LNCaP clone FGC (cell line): ENCODE data around the gene TMEM207.

Source experiments
- DNase-seq: peaks from one replicate; pipeline ENCODE4 v3.0.0-alpha.2; 2011; ENCODE audit warnings: low read depth
- H3K4me3 ChIP-seq: 2 replicates; pipeline ENCODE4 v1.5.1; 2011; ENCODE audit warnings: mild to moderate bottlenecking, low read depth, low read length, control low read depth
- TF ChIP-seq, protein P1 (sequence below): IDR thresholded peaks from 2 replicates; pipeline ENCODE4 v1.5.1; 2012; ENCODE audit warnings: mild to moderate bottlenecking; ENCODE audit not compliant: control insufficient read depth, insufficient read depth; ENCODE audit errors: extremely low read depth

TMEM207 gene

DNA sequence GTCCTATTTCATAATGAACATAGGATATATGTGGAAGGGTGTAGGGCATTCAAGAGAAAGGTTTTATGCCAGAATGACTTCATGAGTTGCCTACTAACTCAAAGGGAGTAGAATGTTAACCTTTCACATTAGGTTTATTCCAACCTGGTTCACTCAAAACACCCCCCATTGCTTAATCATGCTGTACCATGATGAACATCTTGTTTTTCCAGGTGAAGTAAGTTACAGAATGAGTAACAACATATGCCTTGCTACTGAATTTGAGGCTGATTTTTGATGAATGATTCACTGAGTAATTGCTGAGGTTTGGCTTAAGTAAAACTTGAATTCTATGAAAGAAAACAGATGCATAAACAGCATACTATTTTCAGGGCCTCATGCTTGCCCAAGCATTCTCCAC, 67.6 kb downstream of the TMEM207 start:
- no peak overlapping the region for H3K4me3 ChIP-seq
- TF ChIP-seq, protein P1, sequence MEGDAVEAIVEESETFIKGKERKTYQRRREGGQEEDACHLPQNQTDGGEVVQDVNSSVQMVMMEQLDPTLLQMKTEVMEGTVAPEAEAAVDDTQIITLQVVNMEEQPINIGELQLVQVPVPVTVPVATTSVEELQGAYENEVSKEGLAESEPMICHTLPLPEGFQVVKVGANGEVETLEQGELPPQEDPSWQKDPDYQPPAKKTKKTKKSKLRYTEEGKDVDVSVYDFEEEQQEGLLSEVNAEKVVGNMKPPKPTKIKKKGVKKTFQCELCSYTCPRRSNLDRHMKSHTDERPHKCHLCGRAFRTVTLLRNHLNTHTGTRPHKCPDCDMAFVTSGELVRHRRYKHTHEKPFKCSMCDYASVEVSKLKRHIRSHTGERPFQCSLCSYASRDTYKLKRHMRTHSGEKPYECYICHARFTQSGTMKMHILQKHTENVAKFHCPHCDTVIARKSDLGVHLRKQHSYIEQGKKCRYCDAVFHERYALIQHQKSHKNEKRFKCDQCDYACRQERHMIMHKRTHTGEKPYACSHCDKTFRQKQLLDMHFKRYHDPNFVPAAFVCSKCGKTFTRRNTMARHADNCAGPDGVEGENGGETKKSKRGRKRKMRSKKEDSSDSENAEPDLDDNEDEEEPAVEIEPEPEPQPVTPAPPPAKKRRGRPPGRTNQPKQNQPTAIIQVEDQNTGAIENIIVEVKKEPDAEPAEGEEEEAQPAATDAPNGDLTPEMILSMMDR = no peak
- no peak for DNase-seq

DNA sequence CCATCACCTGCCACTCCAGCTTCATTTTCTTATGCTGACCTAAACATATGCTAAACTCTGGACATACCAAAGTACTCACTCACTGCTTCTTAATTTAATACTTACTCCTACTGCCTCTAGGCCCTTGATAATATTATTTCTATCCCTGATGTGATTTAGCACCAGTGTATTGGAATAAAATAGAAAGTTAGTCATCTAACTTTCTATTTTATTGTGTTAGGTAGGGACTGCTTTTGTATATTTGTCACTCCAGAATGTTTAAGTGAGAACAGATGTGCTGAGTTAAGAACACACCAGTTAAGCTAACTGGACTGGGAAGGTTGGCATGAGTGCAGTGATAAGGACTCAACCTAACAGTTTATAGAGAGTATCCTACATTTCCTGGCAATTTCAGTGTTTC, 68.3 kb downstream of the TMEM207 start:
- no peak for DNase-seq
- no peak overlapping the region for H3K4me3 ChIP-seq
- TF ChIP-seq, protein P1 = no peak

DNA sequence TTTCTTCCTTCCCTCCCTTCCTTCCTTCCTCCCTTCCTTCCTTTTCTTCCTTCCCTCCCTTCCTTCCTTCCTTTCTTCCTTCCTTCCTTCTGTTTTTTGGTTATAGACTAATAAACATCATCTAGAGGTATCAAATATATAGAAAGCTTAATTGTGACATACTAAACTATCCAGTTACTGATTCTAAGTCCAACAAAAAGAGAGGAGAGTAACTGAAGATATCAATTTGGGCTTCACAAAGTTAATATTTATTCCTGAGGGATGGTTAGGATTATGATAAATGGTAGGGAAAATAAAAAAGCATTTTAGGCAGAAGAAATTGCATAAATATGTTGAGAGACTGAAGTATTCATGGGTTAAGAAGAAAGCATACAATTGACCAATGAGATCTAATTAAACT, 69.5 kb downstream of the TMEM207 start:
- H3K4me3 ChIP-seq = no peak overlapping the region
- TF ChIP-seq, protein P1 = no peak
- no peak for DNase-seq
